HCT116 (cell line): ENCODE data around the gene TRPM4.

Experiments
- POLR2A ChIP-seq: IDR thresholded peaks from 2 replicates; pipeline ENCODE4 v1.7.0; 2011; ENCODE audit warnings: borderline replicate concordance; ENCODE audit not compliant: insufficient read depth, insufficient read length; ENCODE audit errors: extremely low read depth
- ZBTB33 ChIP-seq: IDR thresholded peaks from 2 replicates; pipeline ENCODE4 v1.6.1; 2011; ENCODE audit warnings: mild to moderate bottlenecking, low read length, moderate library complexity; ENCODE audit not compliant: insufficient replicate concordance; ENCODE audit errors: extremely low read depth
- ZNF274 ChIP-seq: fragments of 200-500 bp; sonication (Bioruptor generic); IDR thresholded peaks from 2 replicates; pipeline ENCODE4 v1.6.1; 2014; ENCODE audit warnings: mild to moderate bottlenecking, low read depth, low read length, inconsistent platforms

GRCh38 chr19:49148784-49149651 lies 8.6 kb upstream of the TRPM4 start:
- no peak for TF ChIP-seq ZBTB33
- TF ChIP-seq ZNF274: no peak
- TF ChIP-seq POLR2A: peak; percentile 49
